Measurements from ENCODE around the gene SIRT2.

DNA sequence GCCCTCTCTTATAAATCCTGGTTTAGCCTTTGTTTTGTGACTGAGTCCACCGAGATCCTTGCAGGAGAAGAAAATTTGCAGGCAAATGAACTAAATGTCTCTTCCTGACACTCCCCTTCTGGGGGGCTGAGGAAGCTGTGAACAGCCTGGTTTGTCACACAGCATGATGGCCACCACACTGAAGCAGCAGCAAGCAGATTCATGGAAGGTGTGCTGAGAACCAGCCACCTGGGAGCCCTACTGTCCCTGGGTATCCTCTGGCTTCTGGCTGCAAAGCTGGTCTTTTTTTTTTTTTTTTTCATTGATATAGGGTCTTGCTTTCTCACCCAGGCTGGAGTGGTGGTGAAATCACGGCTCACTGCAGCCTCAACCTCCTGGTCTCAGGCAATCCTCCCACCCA, 42.6 kb upstream of the SIRT2 start:
- TF ChIP-seq POLR2AphosphoS5 (IDR thresholded peaks at IDR 0.05) (no peak), CTCF (IDR thresholded peaks at IDR 0.05) (no peak)
